Upper lobe of right lung (tissue), 1 donor: ENCODE results near the gene ZNF414. TPM values are rescaled to one million over a fixed set of nuclear protein-coding genes. Genes with fewer than 3 reads are reported as not detected.

Experiments used
- ATAC-seq: fragments of 200-7000 bp; cut with Tn5 transposase; one replicate; pipeline ENCODE4 v1.9.1; 2020; ENCODE audit warnings: mild to moderate bottlenecking, moderate library complexity
- DNase-seq: peaks from one replicate; pipeline ENCODE4 v3.0.0-alpha.2; 2020
- H3K27ac ChIP-seq: fragments of 200-600 bp; one replicate; pipeline ENCODE4 v1.8.0; 2022
- H3K27me3 ChIP-seq: fragments of 200-600 bp; one replicate; pipeline ENCODE4 v1.8.0; 2022; ENCODE audit warnings: mild to moderate bottlenecking
- H3K36me3 ChIP-seq: fragments of 200-600 bp; one replicate; pipeline ENCODE4 v1.8.0; 2022
- H3K4me1 ChIP-seq: fragments of 200-600 bp; one replicate; pipeline ENCODE4 v1.8.0; 2022
- H3K4me3 ChIP-seq: fragments of 200-600 bp; one replicate; pipeline ENCODE4 v1.8.0; 2022; ENCODE audit warnings: mild to moderate bottlenecking
- H3K9me3 ChIP-seq: fragments of 200-600 bp; one replicate; pipeline ENCODE4 v1.8.0; 2022
- CTCF ChIP-seq: fragments of 200-600 bp; IDR thresholded peaks from one replicate; pipeline ENCODE4 v1.8.0; 2022; ENCODE audit warnings: antibody characterized with exemption
- intact Hi-C: fragments of 100-400 bp; cut with DNase I; formaldehyde crosslinking; loops from one replicate; pipeline ENCODE4 v1.11.0; 2022
- total RNA-seq: library from RNA; stranded (reverse); fragmentation: NEBNext Ultra II Directional; extraction: Animal tissue kit (Norgen Biotek cat#: 25700); gene quantifications from one replicate; pipeline ENCODE4 v1.2.1, GENCODE V29; 2021
- donor health status: DM: no; HTN: yes; CAD: no; lungs with severe emphysema.

ZNF414 gene
- total RNA-seq, 1 donor from 2014 or later: 23.4 TPM

- Histone ChIP-seq H3K9me3 (no peaks in the 10 kb centered on the region), H3K4me3 (no peak overlapping the region), H3K36me3 (peaks cover 89% of the 10 kb centered on the region), H3K4me1 (peaks cover 36% of the 10 kb centered on the region), H3K27me3 (no peaks in the 10 kb centered on the region), H3K27ac (peak overlapping the region; percentile 17)
- ATAC-seq (peak; percentile 65), DNase-seq (peak; percentile 78)
- TF ChIP-seq CTCF: no peak
- intact Hi-C loops: no loop called here
These were observed 29.6 kb downstream of the ZNF414 start for GRCh38 chr19:8484331-8484894.

- no peak for DNase-seq
- TF ChIP-seq CTCF: no peak
- H3K4me3 ChIP-seq: no peak overlapping the region
- no peaks in the 10 kb centered on the region for H3K9me3 ChIP-seq
- H3K27ac ChIP-seq: no peak overlapping the region
- no peaks in the 10 kb centered on the region for H3K27me3 ChIP-seq
- intact Hi-C loops: no loop called here
- H3K4me1 ChIP-seq: peaks cover 44% of the 10 kb centered on the region
- ATAC-seq: no peak
- H3K36me3 ChIP-seq: peaks cover 87% of the 10 kb centered on the region
These were observed 30.8 kb downstream of the ZNF414 start for GRCh38 chr19:8483165-8483564.

GRCh38 chr19:8482696-8483095, 31.3 kb downstream of the ZNF414 start:
- no peak for TF ChIP-seq CTCF
- H3K36me3 ChIP-seq: peaks cover 87% of the 10 kb centered on the region
- no peaks in the 10 kb centered on the region for H3K27me3 ChIP-seq
- no peaks in the 10 kb centered on the region for H3K9me3 ChIP-seq
- no peak overlapping the region for H3K27ac ChIP-seq
- intact Hi-C loops: no loop called here
- H3K4me1 ChIP-seq: peaks cover 45% of the 10 kb centered on the region
- no peak for DNase-seq
- H3K4me3 ChIP-seq: no peak overlapping the region
- no peak for ATAC-seq

GRCh38 chr19:8481616-8482015, 32.4 kb downstream of the ZNF414 start:
- Histone ChIP-seq H3K27ac (no peak overlapping the region), H3K27me3 (no peaks in the 10 kb centered on the region), H3K4me3 (no peak overlapping the region), H3K9me3 (no peaks in the 10 kb centered on the region), H3K4me1 (peaks cover 37% of the 10 kb centered on the region), H3K36me3 (peaks cover 87% of the 10 kb centered on the region)
- TF ChIP-seq CTCF: no peak
- intact Hi-C loops: no loop called here
- DNase-seq (no peak), ATAC-seq (no peak)

- Histone ChIP-seq H3K27me3 (no peaks in the 10 kb centered on the region), H3K9me3 (no peaks in the 10 kb centered on the region), H3K4me3 (no peak overlapping the region), H3K4me1 (peaks cover 37% of the 10 kb centered on the region), H3K27ac (no peak overlapping the region), H3K36me3 (peaks cover 87% of the 10 kb centered on the region)
- intact Hi-C loops: no loop called here
- no peak for ATAC-seq
- no peak for DNase-seq
- no peak for TF ChIP-seq CTCF
These were observed 32.8 kb downstream of the ZNF414 start for GRCh38 chr19:8481201-8481600.

- intact Hi-C loops: no loop called here
- H3K9me3 ChIP-seq: no peaks in the 10 kb centered on the region
- ATAC-seq (no peak), DNase-seq (no peak)
- peaks cover 87% of the 10 kb centered on the region for H3K36me3 ChIP-seq
- no peak overlapping the region for H3K4me3 ChIP-seq
- no peak for TF ChIP-seq CTCF
- no peak overlapping the region for H3K27ac ChIP-seq
- H3K27me3 ChIP-seq: no peaks in the 10 kb centered on the region
- H3K4me1 ChIP-seq: peaks cover 30% of the 10 kb centered on the region
These were observed 35.4 kb downstream of the ZNF414 start for GRCh38 chr19:8478598-8478997.
